Measurements from ENCODE around the gene ALDH2. TPM values are rescaled to one million over a fixed set of nuclear protein-coding genes. Genes with fewer than 3 reads are reported as not detected.

The ALDH2 gene
- total RNA-seq, 4 donors from 2014 or later: 148 to 278 (median 209) TPM

DNA sequence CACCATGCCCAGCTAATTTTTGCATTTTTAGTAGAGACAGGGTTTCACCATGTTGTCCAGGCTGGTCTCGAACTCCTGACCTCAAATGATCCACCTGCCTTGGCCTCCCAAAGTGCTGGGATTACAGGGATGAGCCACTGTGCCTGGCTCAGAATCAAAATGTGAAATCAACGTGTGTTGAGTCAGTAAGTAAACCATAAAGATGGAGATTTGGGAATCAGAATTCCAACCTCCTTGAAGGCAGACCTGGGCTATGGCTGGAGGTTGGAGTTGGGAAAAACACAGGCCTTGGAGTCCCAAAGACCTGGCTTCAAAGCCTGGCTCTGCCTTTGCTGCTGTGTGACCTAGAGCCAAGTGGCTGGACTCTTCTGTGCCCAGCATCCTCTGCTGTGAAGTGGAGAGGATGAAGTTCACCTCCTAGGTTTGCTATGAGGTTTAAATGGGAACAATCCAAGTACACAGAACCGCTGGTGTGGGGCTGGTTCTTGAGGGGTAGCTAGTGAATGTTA lies 10.2 kb downstream of the ALDH2 start:
- H3K27me3 ChIP-seq: no peaks in the 10 kb centered on the region
- intact Hi-C loops (cut with DNase I): no loop called here
- DNase-seq (ENCODE audit: extremely low spot score): no peak
- H3K4me3 ChIP-seq: no peak overlapping the region
- H3K9me3 ChIP-seq: peaks cover 0 to 7% (median 2%) of the 10 kb centered on the region in 4 donors
- peaks cover 48 to 83% (median 69%) of the 10 kb centered on the region in 4 donors for H3K4me1 ChIP-seq
- 76% methylated on average over 3 of the region's 3 CpGs for whole genome bisulfite sequencing
- peaks cover 4 to 38% (median 20%) of the 10 kb centered on the region in 4 donors for H3K36me3 ChIP-seq
- TF ChIP-seq POLR2A (IDR thresholded peaks at IDR 0.05; ENCODE audit: low read depth): no peak
- TF ChIP-seq, protein P1, sequence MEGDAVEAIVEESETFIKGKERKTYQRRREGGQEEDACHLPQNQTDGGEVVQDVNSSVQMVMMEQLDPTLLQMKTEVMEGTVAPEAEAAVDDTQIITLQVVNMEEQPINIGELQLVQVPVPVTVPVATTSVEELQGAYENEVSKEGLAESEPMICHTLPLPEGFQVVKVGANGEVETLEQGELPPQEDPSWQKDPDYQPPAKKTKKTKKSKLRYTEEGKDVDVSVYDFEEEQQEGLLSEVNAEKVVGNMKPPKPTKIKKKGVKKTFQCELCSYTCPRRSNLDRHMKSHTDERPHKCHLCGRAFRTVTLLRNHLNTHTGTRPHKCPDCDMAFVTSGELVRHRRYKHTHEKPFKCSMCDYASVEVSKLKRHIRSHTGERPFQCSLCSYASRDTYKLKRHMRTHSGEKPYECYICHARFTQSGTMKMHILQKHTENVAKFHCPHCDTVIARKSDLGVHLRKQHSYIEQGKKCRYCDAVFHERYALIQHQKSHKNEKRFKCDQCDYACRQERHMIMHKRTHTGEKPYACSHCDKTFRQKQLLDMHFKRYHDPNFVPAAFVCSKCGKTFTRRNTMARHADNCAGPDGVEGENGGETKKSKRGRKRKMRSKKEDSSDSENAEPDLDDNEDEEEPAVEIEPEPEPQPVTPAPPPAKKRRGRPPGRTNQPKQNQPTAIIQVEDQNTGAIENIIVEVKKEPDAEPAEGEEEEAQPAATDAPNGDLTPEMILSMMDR (IDR thresholded peaks at IDR 0.05): no peak
- TF ChIP-seq EP300 (IDR thresholded peaks at IDR 0.05): no peak
- TF ChIP-seq POLR2AphosphoS5 (IDR thresholded peaks at IDR 0.05): no peak
- H3K27ac ChIP-seq (replicated peaks in 1 of 4): peak overlapping the region; percentile 86 to 91 (median 88)

DNA sequence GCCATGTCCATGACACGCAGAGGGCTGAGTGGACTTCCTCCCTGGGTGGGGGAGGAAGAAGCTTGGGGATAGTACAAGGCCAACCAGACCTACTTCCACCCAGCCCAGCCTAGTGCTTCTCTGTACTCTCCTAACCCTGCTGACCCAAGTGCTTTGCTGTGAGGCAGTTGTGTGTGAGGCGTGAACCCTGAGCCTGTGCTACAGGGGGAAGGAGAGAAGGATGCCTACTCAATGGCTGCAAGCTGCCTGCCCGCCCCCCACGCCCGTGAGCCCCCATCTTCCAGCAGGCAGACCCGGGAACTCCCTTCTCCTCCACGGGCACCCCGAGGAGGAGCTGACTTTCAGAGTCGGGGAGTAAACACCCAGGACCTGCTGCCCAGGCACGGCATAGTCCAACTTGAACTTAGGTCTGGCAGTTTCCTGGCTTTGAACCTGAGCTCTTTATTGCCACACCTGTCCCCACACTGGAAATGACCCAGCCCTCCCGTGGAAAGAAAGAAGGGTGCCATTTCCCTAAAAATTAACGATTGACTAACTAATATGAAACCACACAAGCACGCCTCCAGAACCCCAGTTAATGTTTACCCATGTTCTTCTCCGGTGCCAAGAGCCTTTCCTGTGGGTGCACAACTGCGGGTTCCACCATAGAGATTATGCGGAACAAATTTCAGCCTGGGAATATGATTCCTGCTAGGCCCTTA lies 10.8 kb downstream of the ALDH2 start:
- no peak for TF ChIP-seq EP300 (IDR thresholded peaks at IDR 0.05)
- Histone ChIP-seq H3K36me3 (peaks cover 4 to 44% (median 26%) of the 10 kb centered on the region in 4 donors), H3K9me3 (peaks cover 0 to 7% (median 2%) of the 10 kb centered on the region in 4 donors), H3K4me3 (no peak overlapping the region), H3K4me1 (peaks cover 48 to 77% (median 63%) of the 10 kb centered on the region in 4 donors), H3K27ac (replicated peaks in 1 of 4) (peak overlapping the region; percentile 86 to 91 (median 88)), H3K27me3 (no peaks in the 10 kb centered on the region)
- 82% methylated on average over 9 of the region's 16 CpGs for WGBS
- no peak for DNase-seq (ENCODE audit: extremely low spot score)
- intact Hi-C loops (cut with DNase I): no loop called here

DNA sequence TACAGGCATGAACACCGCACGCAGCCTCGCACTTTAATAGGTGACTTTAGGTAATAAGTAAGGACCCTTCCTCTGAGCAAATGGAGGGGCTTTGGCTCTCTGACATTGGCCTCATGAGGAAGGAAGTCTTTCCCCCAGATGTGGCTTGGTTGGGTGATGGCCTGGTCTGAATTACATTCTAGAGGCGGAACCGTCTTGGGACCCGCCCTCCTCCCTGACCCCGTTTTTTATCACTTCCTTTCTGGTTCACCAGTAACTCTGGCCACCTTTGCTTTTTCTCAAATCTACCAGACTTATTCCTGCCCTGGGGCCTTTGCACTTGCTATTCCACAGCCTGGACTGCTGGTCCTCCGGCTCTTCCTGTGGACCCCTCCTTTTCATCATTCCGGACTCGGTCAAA lies 13.4 kb downstream of the ALDH2 start:
- H3K36me3 ChIP-seq: peaks cover 28 to 70% (median 52%) of the 10 kb centered on the region in 4 donors
- WGBS: 86% methylated on average over 10 of the region's 10 CpGs
- intact Hi-C loops (cut with DNase I): no loop called here

DNA sequence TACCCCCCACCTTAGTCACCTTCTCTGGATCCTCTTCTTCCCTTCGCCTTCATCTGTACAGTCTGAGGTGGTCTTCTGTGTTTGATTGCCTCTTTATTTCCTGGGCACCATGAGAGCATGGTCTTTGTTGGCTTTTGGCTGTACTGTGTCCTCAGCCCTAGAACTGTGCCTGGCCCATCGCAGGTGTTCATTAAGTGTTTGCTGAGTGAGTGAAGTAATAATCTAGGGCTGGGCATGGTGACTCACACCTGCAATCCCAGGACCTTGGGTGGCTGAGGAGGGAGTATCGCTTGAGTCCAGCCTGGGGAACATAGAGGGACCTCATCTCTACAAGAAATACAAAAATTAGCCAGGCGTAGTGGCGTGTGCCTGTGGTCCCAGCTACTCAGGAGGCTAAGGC lies 13.9 kb downstream of the ALDH2 start:
- no peak for DNase-seq (ENCODE audit: extremely low spot score)
- peaks cover 33 to 75% (median 57%) of the 10 kb centered on the region in 4 donors for H3K36me3 ChIP-seq
- H3K4me3 ChIP-seq: no peak overlapping the region
- H3K27me3 ChIP-seq: no peaks in the 10 kb centered on the region
- 100% methylated on average over 5 of the region's 5 CpGs for WGBS
- H3K27ac ChIP-seq (replicated peaks in 1 of 4): no peak overlapping the region
- intact Hi-C loops (cut with DNase I): no loop called here
- H3K9me3 ChIP-seq: peaks cover 0 to 7% (median 2%) of the 10 kb centered on the region in 4 donors
- H3K4me1 ChIP-seq: peaks cover 20 to 46% (median 32%) of the 10 kb centered on the region in 4 donors
- TF ChIP-seq POLR2A (IDR thresholded peaks at IDR 0.05; ENCODE audit: low read depth) (no peak), EP300 (IDR thresholded peaks at IDR 0.05) (no peak), POLR2AphosphoS5 (IDR thresholded peaks at IDR 0.05) (no peak)
- TF ChIP-seq, protein P1 (IDR thresholded peaks at IDR 0.05): no peak

More for the DNA sequence above, 13.4 kb downstream of the ALDH2 start:
- Histone ChIP-seq H3K9me3 (peaks cover 0 to 7% (median 2%) of the 10 kb centered on the region in 4 donors), H3K4me1 (peaks cover 23 to 50% (median 36%) of the 10 kb centered on the region in 4 donors), H3K27me3 (no peaks in the 10 kb centered on the region), H3K27ac (replicated peaks in 1 of 4) (no peak overlapping the region), H3K4me3 (no peak overlapping the region)
- TF ChIP-seq, protein P1 (IDR thresholded peaks at IDR 0.05): no peak
- DNase-seq (ENCODE audit: extremely low spot score): no peak

DNA sequence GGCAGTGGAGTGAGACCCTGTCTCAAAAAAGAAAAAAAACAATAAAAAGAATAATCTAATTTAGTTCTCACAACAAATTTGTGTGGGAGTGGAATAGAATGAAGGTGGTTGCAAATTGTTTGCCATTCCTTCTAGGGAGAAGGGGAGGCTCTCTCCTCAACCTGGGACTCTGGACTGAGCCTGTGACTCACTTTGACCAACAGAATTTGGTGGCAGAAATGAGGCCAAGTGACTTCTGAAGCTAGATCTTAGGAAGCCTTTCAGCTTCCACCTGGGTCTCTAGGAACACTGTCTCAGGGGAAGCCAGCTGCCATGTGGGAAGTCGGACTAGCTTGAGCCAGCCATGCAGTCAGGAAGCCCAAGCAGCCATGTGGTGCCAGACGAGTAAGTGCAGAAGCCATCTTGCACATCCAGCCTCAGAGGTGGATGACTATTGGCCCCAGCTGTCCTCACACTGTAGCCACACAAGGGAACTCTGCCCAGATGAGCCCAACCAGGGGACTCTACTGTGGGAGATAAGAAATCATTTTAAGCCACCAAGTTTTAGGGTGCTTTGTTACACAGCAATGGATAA lies 14.4 kb downstream of the ALDH2 start:
- peaks cover 15 to 40% (median 26%) of the 10 kb centered on the region in 4 donors for H3K4me1 ChIP-seq
- peaks cover 0 to 7% (median 2%) of the 10 kb centered on the region in 4 donors for H3K9me3 ChIP-seq
- no peak overlapping the region for H3K27ac ChIP-seq (replicated peaks in 1 of 4)
- 100% methylated on average over 2 of the region's 2 CpGs for WGBS
- intact Hi-C loops (cut with DNase I): no loop called here
- DNase-seq (ENCODE audit: extremely low spot score): no peak
- no peak for TF ChIP-seq EP300 (IDR thresholded peaks at IDR 0.05)
- no peak for TF ChIP-seq POLR2A (IDR thresholded peaks at IDR 0.05; ENCODE audit: low read depth)
- TF ChIP-seq, protein P1 (IDR thresholded peaks at IDR 0.05): no peak
- TF ChIP-seq POLR2AphosphoS5 (IDR thresholded peaks at IDR 0.05): no peak
- H3K27me3 ChIP-seq: no peaks in the 10 kb centered on the region
- peaks cover 38 to 80% (median 61%) of the 10 kb centered on the region in 4 donors for H3K36me3 ChIP-seq
- H3K4me3 ChIP-seq: no peak overlapping the region
